ENCODE measurements around the gene UTP18.

Gene UTP18

GRCh38 chr17:51335883-51336822 lies 75.8 kb downstream of the UTP18 start:
- DNase-seq (ENCODE audit: low read depth), result no peak

GRCh38 chr17:51341457-51341856 lies 81.1 kb downstream of the UTP18 start:
- no peak for DNase-seq (ENCODE audit: low read depth)

- no peak for DNase-seq (ENCODE audit: low read depth)
Measured at GRCh38 chr17:51342257-51342656, 81.9 kb downstream of the UTP18 start.

GRCh38 chr17:51344532-51344931 lies 84.2 kb downstream of the UTP18 start:
- no peak for DNase-seq (ENCODE audit: low read depth)

- DNase-seq (ENCODE audit: low read depth), result no peak
Measured at GRCh38 chr17:51346218-51346982, 86.1 kb downstream of the UTP18 start.
